A673 (cell line): Measurements from ENCODE around the gene PIP4K2C. TPM values are rescaled to one million over a fixed set of nuclear protein-coding genes. Genes with fewer than 3 reads are reported as not detected.

ENCODE experiments used
- BruUV-seq: library from RNA; stranded (reverse); fragments of 400-500 nt; replicated peaks from 2 replicates; lab custom pipeline; 2021; lab: Mats Ljungman, UMichigan
- CTCF ChIA-PET: fragments of 300-600 bp; sonication (Branson Sonifier 250); formaldehyde crosslinking; loops from one replicate; lab custom pipeline; 2022; ENCODE audit warnings: antibody characterized with exemption; lab: Charles Lee
- POLR2A ChIA-PET: fragments of 300-600 bp; sonication (Branson Sonifier 250); formaldehyde crosslinking; loops from one replicate; lab custom pipeline; 2022; ENCODE audit warnings: antibody characterized with exemption; ENCODE audit not compliant: low non-redundant PET; lab: Charles Lee
- DNase-seq: peaks from one replicate; pipeline ENCODE4 v3.0.0-alpha.2; 2015; ENCODE audit warnings: low spot score
- H3K27ac ChIP-seq: fragments of 200-600 bp; sonication (generic); 2 replicates; pipeline ENCODE4 v1.5.1; 2016; ENCODE audit warnings: mixed run types, low read depth, mild to moderate bottlenecking, mixed read lengths, antibody characterized with exemption, low read length; ENCODE audit not compliant: poor library complexity, severe bottlenecking
- H3K27me3 ChIP-seq: fragments of 200-600 bp; sonication (generic); replicated peaks from 2 replicates; pipeline ENCODE4 v1.6.1; 2017; ENCODE audit warnings: mixed run types, low read depth, mild to moderate bottlenecking, mixed read lengths, antibody characterized with exemption, low read length; ENCODE audit not compliant: insufficient read depth, poor library complexity
- H3K36me3 ChIP-seq: fragments of 200-600 bp; sonication (generic); 2 replicates; pipeline ENCODE4 v1.6.1; 2016; ENCODE audit warnings: mixed run types, mild to moderate bottlenecking, mixed read lengths, antibody characterized with exemption, low read length; ENCODE audit not compliant: insufficient read depth, poor library complexity, severe bottlenecking
- H3K4me1 ChIP-seq: fragments of 200-600 bp; sonication (generic); 2 replicates; pipeline ENCODE4 v1.6.1; 2017; ENCODE audit warnings: mixed run types, mild to moderate bottlenecking, mixed read lengths, antibody characterized with exemption, low read length; ENCODE audit not compliant: insufficient read depth, poor library complexity, severe bottlenecking
- H3K4me3 ChIP-seq: fragments of 200-600 bp; sonication (generic); 2 replicates; pipeline ENCODE4 v1.5.1; 2016; ENCODE audit warnings: low read depth, mixed run types, mild to moderate bottlenecking, mixed read lengths, low read length; ENCODE audit not compliant: poor library complexity, severe bottlenecking
- H3K9me3 ChIP-seq: fragments of 200-600 bp; sonication (generic); 2 replicates; pipeline ENCODE4 v1.6.1; 2016; ENCODE audit warnings: mixed run types, low read depth, mild to moderate bottlenecking, mixed read lengths, antibody characterized with exemption, low read length; ENCODE audit not compliant: poor library complexity, severe bottlenecking
- CTCF ChIP-seq: fragments of 300-800, 200-600 bp; sonication (generic); conservative IDR thresholded peaks from 2 replicates; pipeline ENCODE4 v1.5.1; 2017; ENCODE audit warnings: low read depth, mild to moderate bottlenecking, antibody characterized with exemption, low read length, moderate library complexity, mixed read lengths
- EZH2 ChIP-seq: fragments of 200-600 bp; sonication (generic); IDR thresholded peaks from 2 replicates; pipeline ENCODE4 v1.6.1; 2017; ENCODE audit warnings: borderline replicate concordance, low read depth, mild to moderate bottlenecking, mixed read lengths, antibody characterized with exemption, low read length; ENCODE audit not compliant: poor library complexity, severe bottlenecking
- intact Hi-C: fragments of 100-400 bp; cut with micrococcal nuclease; formaldehyde crosslinking; loops from one replicate; pipeline ENCODE4 v1.10.0; 2022; ENCODE audit not compliant: unreplicated experiment
- total RNA-seq: library from RNA; stranded (reverse); gene quantifications from 2 replicates; pipeline ENCODE4 v1.2.3, GENCODE V29; 2021

Gene PIP4K2C
- total RNA-seq, 1 experiment from 2014 or later: 34.9 TPM

GRCh38 chr12:57552306-57552651 is 38.7 kb upstream of the PIP4K2C start:
- Histone ChIP-seq H3K4me3 (no peak overlapping the region), H3K27ac (no peak overlapping the region), H3K36me3 (no peaks in the 10 kb centered on the region), H3K4me1 (peaks cover 11% of the 10 kb centered on the region), H3K27me3 (no peaks in the 10 kb centered on the region), H3K9me3 (no peaks in the 10 kb centered on the region)
- ChIA-PET CTCF (no interaction called here), POLR2A (no interaction called here)
- DNase-seq: no peak
- TF ChIP-seq EZH2 (no peak), CTCF (no peak)
- intact Hi-C loops: no loop called here
- BruUV-seq: no TSS peak

DNA sequence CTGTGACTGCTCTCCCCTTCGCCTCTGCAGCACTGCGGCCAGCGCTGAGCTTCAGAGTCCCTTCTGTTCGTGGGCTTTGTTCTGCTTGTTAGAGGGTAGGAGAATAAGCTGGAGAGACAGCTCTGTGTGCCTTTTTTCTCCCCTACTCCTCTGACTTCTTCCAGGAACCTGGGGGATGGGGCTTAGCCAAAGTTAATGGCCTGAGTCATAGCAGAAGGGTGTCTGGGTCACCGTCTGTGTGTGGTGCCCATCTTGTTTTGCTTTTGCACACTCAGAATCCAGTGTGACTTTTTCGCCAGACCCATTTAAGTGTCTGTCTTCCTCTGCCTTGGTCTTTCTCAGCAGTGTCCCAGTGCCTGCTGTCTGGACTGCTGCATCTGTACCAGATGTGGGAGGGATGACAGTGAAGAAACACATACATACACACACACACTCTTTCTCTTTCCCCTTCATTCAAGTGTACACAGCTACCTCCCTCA is 38.1 kb upstream of the PIP4K2C start:
- H3K4me1 ChIP-seq: peaks cover 11% of the 10 kb centered on the region
- TF ChIP-seq EZH2 (no peak), CTCF (no peak)
- H3K27ac ChIP-seq: no peak overlapping the region
- DNase-seq: no peak
- ChIA-PET CTCF (no interaction called here), POLR2A (interaction anchor here (0.6 kb wide), 1 partner anchor 189 kb away, joined by 3 read pairs; no protein-coding TSS in a partner anchor)
- no peaks in the 10 kb centered on the region for H3K9me3 ChIP-seq
- no peak overlapping the region for H3K4me3 ChIP-seq
- intact Hi-C loops: no loop called here
- no peaks in the 10 kb centered on the region for H3K27me3 ChIP-seq
- BruUV-seq: no TSS peak
- H3K36me3 ChIP-seq: no peaks in the 10 kb centered on the region

- Histone ChIP-seq H3K4me3 (no peak overlapping the region), H3K9me3 (no peaks in the 10 kb centered on the region), H3K27ac (no peak overlapping the region), H3K27me3 (no peaks in the 10 kb centered on the region), H3K36me3 (no peaks in the 10 kb centered on the region), H3K4me1 (peaks cover 11% of the 10 kb centered on the region)
- BruUV-seq: no TSS peak
- intact Hi-C loops: no loop called here
- peak; percentile 38 for DNase-seq
- ChIA-PET POLR2A (interaction anchor here (0.6 kb wide), 1 partner anchor 189 kb away, joined by 3 read pairs; no protein-coding TSS in a partner anchor), CTCF (no interaction called here)
- no peak for TF ChIP-seq EZH2
- no peak for TF ChIP-seq CTCF
Observed at GRCh38 chr12:57553343-57554202, 37.4 kb upstream of the PIP4K2C start.
